Motor neuron (in vitro differentiated cells): ENCODE measurements around the gene ASTN2. TPM values are rescaled to one million over a fixed set of nuclear protein-coding genes. Genes with fewer than 3 reads are reported as not detected.

ENCODE experiments used
- ATAC-seq, 8 experiments: fragments of 200-7000 bp; cut with Tn5 transposase; replicated peaks in 6 of 8; 2 replicates each; pipeline ENCODE4 v1.8.0; 2021; ENCODE audit warnings: mild to moderate bottlenecking in 8 of 8, moderate library complexity in 8 of 8
- H3K27ac ChIP-seq, 2 donors: fragments of 250-450 bp; sonication (Bioruptor Pico); 2 replicates each; pipeline ENCODE4 v1.9.0; 2021; ENCODE audit warnings: antibody characterized with exemption in 2 of 2, mild to moderate bottlenecking in 2 of 2, moderate library complexity in 1 of 2
- H3K4me1 ChIP-seq, 2 donors: fragments of 250-450 bp; sonication (Bioruptor Pico); replicated peaks in 1 of 2; 2 replicates each; pipeline ENCODE4 v1.6.1; 2021; ENCODE audit warnings: antibody characterized with exemption in 2 of 2, mild to moderate bottlenecking in 2 of 2, moderate library complexity in 1 of 2
- H3K4me3 ChIP-seq, 5 donors: fragments of 250-450 bp; sonication (Bioruptor Pico); 2 replicates each; pipeline ENCODE4 v1.9.0; 2021; ENCODE audit warnings: antibody characterized with exemption in 5 of 5, mild to moderate bottlenecking in 5 of 5, moderate library complexity in 4 of 5
- WGBS, 10 experiments: fragments of 450-650 bp; shearing (Covaris generic); methylation state at CpG; one replicate each; pipeline ENCODE4 v1.0.0; 2022; 5-methylcytosine and 5-hydroxymethylcytosine counted together
- in situ Hi-C, 9 experiments: fragments of 400-800 bp; cut with MboI; loops; one replicate each; pipeline ENCODE4 v1.15.0; 2021; ENCODE audit warnings: low sequenced_read_pairs in 9 of 9, low pct_unique_long_range_greater_than_20kb in 2 of 9; ENCODE audit not compliant: unreplicated experiment in 9 of 9
- total RNA-seq, 8 experiments: library from RNA; unstranded; fragments of 300-600 nt; gene quantifications; 2 replicates each; pipeline versions ENCODE4 v1.2.3 to v1.2.4, GENCODE V29; 2022

ASTN2 gene
- total RNA-seq, 8 experiments from 2014 or later: 13.6 to 54.6 (median 17.9) TPM

GRCh38 chr9:117394655-117395054 is 20.2 kb downstream of the ASTN2 start:
- H3K4me3 ChIP-seq: no peak overlapping the region
- no peaks in the 10 kb centered on the region for H3K4me1 ChIP-seq
- H3K27ac ChIP-seq: no peak overlapping the region
- in situ Hi-C loops: no loop called here
- ATAC-seq: no peak
- WGBS, 10 experiments: 0 to 90% (median 65%) methylated on average over 2 to 4 of the region's 4 CpGs; no CpG with 5 or more reads in 1 of the 10 experiments

DNA sequence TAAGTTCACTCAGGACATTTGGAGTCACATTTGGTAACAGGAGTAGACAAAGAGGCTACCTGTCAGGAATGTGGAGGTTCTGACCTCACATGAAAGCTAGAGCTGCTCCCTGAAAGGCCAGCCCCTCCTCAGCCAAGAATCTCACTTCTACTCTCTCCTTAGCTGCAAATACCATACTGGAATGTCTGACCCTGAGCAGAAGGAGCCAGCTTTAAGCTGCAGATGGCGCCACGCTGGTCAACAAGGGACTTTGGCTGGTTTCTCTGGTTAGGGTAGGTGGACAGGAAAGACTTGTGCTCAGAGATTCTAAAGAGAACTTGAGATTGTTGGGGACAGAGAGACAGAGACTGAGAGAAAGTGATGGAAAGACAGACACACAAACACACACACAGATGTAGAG is 21.9 kb downstream of the ASTN2 start:
- H3K4me1 ChIP-seq: no peaks in the 10 kb centered on the region
- WGBS, 10 experiments: 51 to 100% (median 78%) methylated on average over 2 of the region's 2 CpGs; no CpG with 5 or more reads in 1 of the 10 experiments
- in situ Hi-C loops: no loop called here
- ATAC-seq: no peak
- H3K27ac ChIP-seq: no peak overlapping the region
- no peak overlapping the region for H3K4me3 ChIP-seq

GRCh38 chr9:117387422-117387821 is 27.4 kb downstream of the ASTN2 start:
- no peaks in the 10 kb centered on the region for H3K4me1 ChIP-seq
- in situ Hi-C loops: no loop called here
- ATAC-seq: no peak
- H3K27ac ChIP-seq: no peak overlapping the region
- WGBS, 10 experiments: 15 to 90% (median 66%) methylated on average over 1 to 3 of the region's 3 CpGs; no CpG with 5 or more reads in 4 of the 10 experiments
- H3K4me3 ChIP-seq: no peak overlapping the region

DNA sequence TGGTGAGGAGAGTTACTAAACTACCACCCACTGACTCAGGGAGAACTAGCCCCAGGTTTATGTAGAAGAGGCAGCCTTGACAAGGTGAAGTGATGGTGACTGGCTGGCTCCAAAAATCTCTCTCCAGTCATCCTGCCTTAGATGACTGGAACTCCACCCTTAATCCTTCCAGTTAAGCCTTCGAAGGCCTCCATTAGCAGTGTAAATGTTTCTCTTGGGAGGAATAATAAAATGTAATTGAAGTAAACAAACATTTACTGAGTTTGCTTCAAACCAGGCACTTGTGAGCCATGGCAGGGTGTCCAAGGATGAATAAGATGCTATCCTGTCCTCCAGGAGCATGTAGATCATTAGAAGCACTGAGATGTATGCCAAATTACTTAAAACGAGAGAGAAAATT is 35.5 kb downstream of the ASTN2 start:
- ATAC-seq: peak in 1 of 8 experiments; percentile 53
- Histone ChIP-seq H3K27ac (no peak overlapping the region), H3K4me3 (no peak overlapping the region), H3K4me1 (peaks cover 0 to 2% of the 10 kb centered on the region in 2 donors)
- 10 to 89% (median 64%) methylated on average over 1 to 2 of the region's 2 CpGs; no CpG with 5 or more reads in 1 of the 10 experiments for WGBS, 10 experiments
- in situ Hi-C loops: no loop called here

DNA sequence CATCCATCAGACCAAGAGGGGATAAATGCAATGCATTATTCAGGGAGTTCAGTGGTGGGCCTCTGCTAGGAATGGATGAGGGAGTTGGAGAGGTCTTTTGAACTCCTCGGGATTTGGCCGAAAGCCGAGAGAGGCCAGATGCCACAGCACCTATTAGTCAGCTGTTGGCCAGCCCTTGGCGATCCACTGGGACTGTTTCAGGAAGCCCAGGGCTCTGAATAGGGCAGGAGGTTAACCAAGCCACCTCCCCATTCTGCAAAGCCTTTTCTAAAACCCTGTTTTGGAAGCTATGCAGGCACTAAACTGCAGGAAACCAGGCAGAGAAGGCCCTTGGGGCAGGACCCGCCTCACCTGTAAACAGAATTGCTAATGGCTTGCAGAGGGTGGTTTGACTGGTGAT is 37.8 kb downstream of the ASTN2 start:
- in situ Hi-C loops: no loop called here
- no peak overlapping the region for H3K27ac ChIP-seq
- H3K4me3 ChIP-seq: no peak overlapping the region
- H3K4me1 ChIP-seq: peaks cover 3 to 12% of the 10 kb centered on the region in 2 donors
- WGBS, 10 experiments: 0 to 100% (median 43%) methylated on average over 1 to 5 of the region's 5 CpGs; no CpG with 5 or more reads in 4 of the 10 experiments
- ATAC-seq: peak in 3 of 8 experiments; percentile 45 to 72 (median 52)

GRCh38 chr9:117375956-117376355 is 38.9 kb downstream of the ASTN2 start:
- ATAC-seq: no peak
- WGBS, 10 experiments: 0 to 100% (median 82%) methylated on average over 1 of the region's 1 CpG; no CpG with 5 or more reads in 4 of the 10 experiments
- in situ Hi-C loops: no loop called here
- peaks cover 5 to 12% of the 10 kb centered on the region in 2 donors for H3K4me1 ChIP-seq
- no peak overlapping the region for H3K4me3 ChIP-seq
- H3K27ac ChIP-seq: no peak overlapping the region

GRCh38 chr9:117374076-117374725 is 40.7 kb downstream of the ASTN2 start:
- H3K4me1 ChIP-seq: peaks cover 5 to 12% of the 10 kb centered on the region in 2 donors
- H3K27ac ChIP-seq: no peak overlapping the region
- in situ Hi-C loops: no loop called here
- peak in 4 of 8 experiments; percentile 31 to 69 (median 36) for ATAC-seq
- WGBS, 10 experiments: 0 to 83% (median 41%) methylated on average over 2 to 4 of the region's 4 CpGs; no CpG with 5 or more reads in 2 of the 10 experiments
- no peak overlapping the region for H3K4me3 ChIP-seq

- H3K4me3 ChIP-seq: no peak overlapping the region
- H3K27ac ChIP-seq: no peak overlapping the region
- WGBS, 10 experiments: 0 to 60% (median 21%) methylated on average over 1 to 2 of the region's 2 CpGs; no CpG with 5 or more reads in 1 of the 10 experiments
- peaks cover 5 to 7% of the 10 kb centered on the region in 2 donors for H3K4me1 ChIP-seq
- in situ Hi-C loops: no loop called here
- ATAC-seq: no peak
Observed at GRCh38 chr9:117368684-117369230, 46.1 kb downstream of the ASTN2 start.

DNA sequence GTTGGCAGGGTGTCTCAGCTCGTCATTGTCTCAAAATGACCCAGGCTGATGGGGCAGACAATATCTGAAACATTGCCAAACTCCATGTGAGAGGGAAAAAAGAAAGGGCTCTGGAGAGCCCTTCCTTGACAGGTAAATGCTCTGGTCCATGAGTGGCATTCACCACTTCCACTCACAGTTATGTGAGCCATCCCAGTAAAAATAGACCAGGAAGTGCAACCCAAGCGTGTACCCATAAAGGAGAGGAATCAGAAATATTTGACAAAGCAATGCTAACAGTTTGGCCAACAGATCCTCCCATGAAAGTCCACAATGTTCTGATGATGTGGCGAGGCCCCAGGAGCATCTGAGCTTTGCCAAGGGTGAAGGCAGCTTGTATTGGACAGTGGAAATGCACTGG is 49.4 kb downstream of the ASTN2 start:
- Histone ChIP-seq H3K4me3 (no peak overlapping the region), H3K4me1 (peaks cover 2 to 3% of the 10 kb centered on the region in 2 donors), H3K27ac (no peak overlapping the region)
- 5 to 100% (median 76%) methylated on average over 1 to 3 of the region's 3 CpGs; no CpG with 5 or more reads in 2 of the 10 experiments for WGBS, 10 experiments
- in situ Hi-C loops: no loop called here
- no peak for ATAC-seq

GRCh38 chr9:117363006-117363405 is 51.9 kb downstream of the ASTN2 start:
- peaks cover 2 to 5% of the 10 kb centered on the region in 2 donors for H3K4me1 ChIP-seq
- in situ Hi-C loops: no loop called here
- H3K27ac ChIP-seq: no peak overlapping the region
- ATAC-seq: peak in 3 of 8 experiments; percentile 61 to 68 (median 64)
- WGBS, 10 experiments: 11 to 100% (median 93%) methylated on average over 1 to 3 of the region's 4 CpGs; no CpG with 5 or more reads in 3 of the 10 experiments
- H3K4me3 ChIP-seq: no peak overlapping the region

DNA sequence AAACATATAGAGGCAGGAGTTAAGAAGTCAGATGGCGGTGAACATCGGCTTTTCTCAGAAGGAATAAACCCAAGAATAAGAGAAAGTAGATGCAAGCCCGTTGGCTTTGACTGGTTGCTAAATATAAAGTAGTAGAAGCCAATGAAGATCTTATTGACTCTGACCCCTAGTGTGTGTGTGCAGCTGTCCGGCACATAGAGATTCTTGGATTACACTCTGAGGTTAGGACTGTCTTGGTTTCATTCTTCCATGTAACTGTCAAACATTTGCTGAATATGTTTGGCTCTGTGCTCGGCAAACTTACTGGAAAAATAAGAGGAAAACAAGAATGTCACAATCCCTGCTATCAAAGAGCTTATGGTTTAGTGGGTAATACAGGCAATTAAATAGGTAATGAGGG is 54.9 kb downstream of the ASTN2 start:
- in situ Hi-C loops: no loop called here
- H3K4me1 ChIP-seq: peaks cover 7 to 13% of the 10 kb centered on the region in 2 donors
- 21 to 100% (median 91%) methylated on average over 2 to 5 of the region's 5 CpGs for WGBS, 10 experiments
- H3K27ac ChIP-seq: no peak overlapping the region
- no peak overlapping the region for H3K4me3 ChIP-seq
- no peak for ATAC-seq

- 0 to 83% (median 20%) methylated on average over 1 to 3 of the region's 3 CpGs; no CpG with 5 or more reads in 4 of the 10 experiments for WGBS, 10 experiments
- in situ Hi-C loops: no loop called here
- no peak overlapping the region for H3K4me3 ChIP-seq
- no peak overlapping the region for H3K27ac ChIP-seq
- no peak for ATAC-seq
- peaks cover 4 to 11% of the 10 kb centered on the region in 2 donors for H3K4me1 ChIP-seq
Observed at GRCh38 chr9:117355542-117355941, 59.3 kb downstream of the ASTN2 start.

- Histone ChIP-seq H3K4me3 (no peak overlapping the region), H3K27ac (no peak overlapping the region), H3K4me1 (peaks cover 4 to 8% of the 10 kb centered on the region in 2 donors)
- in situ Hi-C loops: no loop called here
- no peak for ATAC-seq
Observed at GRCh38 chr9:117354997-117355396, 59.9 kb downstream of the ASTN2 start.
